ENCODE data around the gene U2SURP.
"Not testable (repeated sequence)": the region's sequence is repeated elsewhere in the genome, so short reads cannot be mapped to it uniquely, and the experiment has no call there.

Gene U2SURP

DNA sequence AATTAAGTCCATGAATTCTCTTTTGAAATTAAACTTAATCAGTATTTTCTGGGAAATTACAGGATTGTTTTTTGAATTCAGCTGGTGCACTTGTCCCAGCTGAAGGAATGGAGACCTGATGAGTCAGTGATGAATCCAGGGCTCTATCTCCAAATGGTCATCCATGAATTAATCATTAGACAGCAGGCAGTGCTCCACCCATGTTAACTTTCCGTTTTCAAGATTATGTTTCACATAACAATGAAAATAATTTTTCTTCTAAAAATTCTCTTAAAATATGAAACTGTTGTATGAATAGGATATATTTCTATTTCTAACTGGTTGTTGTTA lies 24.0 kb upstream of the U2SURP start:
- DNase-seq = no peak

DNA sequence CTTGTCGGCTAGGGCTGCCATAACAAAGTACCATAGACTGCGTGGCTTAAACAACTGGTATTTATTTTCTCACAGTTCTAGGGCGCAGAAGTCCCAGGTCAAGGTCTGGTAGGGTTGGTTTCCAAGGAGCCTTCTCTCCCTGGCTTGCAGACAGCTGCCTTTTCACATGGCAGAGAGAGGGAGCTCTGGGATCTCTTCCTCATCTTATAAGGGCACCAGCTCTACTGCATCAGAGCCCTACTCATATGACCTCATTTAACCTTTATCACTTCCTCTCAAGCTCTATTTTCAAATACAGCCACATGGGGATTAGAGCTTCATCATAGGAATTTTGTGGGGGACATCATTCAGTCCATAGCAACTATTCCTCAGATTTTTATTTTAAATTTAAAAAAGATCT lies 20.3 kb upstream of the U2SURP start:
- no peak for DNase-seq

DNA sequence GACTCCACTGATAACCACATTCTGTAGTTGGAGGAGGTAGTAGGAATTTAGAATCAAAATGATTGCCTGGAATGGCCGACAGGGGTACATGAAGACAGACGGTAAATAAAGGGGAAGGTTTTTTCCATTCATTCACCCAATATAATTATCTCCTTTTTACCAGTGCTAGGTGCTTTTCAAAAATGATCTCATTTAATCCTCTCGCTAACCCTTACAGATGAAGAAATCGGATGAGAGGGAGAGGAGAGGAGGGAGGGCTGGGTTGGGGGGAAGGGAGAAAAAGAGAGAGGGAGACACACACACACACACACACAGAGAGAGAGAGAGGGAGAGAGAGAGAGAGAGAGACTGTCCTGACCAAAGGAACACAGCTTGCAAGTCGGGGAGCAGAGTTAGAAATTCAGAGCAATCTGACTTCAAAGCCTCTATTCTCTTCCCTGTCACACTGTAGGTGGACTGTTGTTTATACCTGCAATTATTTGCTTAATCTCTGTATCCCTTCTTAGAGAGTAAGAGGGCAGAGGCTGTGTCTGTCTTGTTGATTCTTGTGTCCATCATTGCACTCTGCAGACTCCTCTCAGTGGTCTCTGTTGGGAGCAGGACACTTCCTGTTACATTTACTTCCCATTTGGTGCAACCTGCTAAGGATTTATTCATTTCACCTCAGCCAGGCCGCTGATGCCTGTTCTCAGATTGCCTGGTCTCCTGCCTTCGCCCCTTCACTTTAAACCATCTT lies 19.2 kb upstream of the U2SURP start:
- DNase-seq = peak; percentile 38

DNA sequence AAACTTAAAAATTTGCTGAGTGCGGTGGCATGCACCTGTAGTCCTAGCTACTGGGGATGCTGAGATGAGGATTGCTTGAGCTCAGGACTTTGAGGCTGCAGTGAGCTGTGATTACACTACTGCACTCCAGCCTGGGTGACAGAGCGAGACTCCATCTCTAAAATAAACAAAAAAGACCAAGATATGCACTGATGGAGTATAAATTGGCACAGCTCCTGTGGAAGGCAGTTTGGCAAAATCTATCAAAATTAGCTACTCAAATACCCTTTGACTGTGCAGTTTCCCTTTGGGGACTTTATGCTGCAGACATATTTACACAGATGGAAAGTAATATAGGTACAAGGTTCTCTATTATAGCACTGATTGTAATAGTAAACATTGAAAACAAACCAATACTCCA lies 18.1 kb upstream of the U2SURP start:
- no peak for DNase-seq

DNA sequence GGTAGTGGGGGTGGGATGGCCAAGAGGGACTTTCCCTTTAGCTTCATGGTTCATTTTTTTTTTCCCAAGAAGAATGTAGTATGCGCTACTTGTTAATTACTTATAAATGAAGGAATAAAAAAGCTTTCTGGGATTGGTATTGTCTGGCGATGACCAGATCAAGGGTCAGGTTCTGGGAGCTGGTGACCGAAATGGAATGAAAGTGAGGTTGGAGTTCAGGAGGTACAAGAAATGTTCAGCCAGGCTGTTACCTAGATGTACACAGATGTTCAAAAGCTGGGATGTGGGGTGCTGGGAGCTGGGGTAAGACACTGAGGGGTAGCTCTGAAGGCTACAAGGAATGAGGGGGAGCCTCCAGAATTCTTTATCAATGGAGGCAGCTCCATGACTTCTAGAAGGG lies 17.1 kb upstream of the U2SURP start:
- no peak for DNase-seq

DNA sequence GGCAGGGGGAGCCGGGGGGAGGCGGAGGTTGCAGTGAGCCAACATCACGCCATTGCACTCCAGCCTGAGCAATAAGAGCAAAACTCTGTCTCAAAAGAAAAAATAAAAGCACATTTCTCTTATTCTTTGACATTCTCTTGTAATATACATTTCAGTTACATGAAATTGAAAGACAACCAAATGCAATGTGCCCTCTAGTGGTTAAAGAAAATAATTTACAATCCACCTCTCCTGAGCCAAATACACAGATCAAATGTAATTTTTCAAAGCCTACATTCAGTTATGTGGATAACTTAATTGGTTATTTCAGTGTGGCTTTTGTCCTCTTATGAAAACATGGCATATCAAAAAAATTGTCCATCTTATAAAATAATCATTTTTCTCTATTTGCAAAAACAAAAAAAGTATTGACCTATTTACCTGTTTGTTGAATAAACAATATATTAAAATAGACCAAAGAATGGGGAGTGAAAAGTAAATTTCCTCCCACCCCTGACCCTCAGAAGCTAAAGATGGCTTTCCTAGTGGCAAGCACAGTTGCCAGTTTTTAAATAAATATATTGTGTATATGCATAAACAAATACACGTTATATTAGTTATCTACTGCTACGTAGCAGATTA lies 14.2 kb upstream of the U2SURP start:
- DNase-seq = peak; percentile 75

DNA sequence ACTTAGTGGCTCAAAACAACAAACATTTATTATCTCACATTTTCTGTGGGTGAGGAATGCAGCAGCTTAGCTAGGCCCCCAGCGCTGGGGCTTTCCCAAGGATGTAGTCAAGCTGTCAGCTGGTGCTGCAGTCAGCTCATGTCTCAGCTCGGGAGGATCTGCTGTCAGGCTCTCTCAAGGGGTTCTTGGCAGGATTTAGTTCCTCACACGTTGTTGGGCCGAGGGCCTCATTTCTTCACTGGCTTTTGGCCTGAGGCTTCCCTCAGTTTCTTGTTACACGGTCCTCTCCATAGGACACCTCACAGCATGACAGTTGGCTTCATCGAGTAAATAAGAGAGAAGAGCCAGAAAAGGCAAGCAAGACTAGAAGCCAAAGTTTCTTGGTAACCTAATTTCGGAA lies 13.7 kb upstream of the U2SURP start:
- no peak for DNase-seq

DNA sequence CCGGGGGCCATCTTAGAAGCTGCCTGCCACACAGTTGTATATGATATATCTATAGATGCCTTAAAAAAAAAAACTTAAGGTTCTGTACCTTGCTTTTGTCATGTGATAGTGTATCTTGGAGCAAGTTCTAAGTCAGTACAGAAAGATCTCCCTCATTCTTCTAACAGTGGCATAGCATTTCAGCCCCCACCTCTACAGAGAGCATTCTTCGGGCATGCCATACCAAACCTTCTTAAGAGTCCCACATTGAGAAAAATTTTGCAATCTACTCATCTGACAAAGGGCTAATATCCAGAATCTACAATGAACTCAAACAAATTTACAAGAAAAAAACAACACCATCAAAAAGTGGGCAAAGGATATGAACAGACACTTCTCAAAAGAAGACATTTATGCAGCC lies 13.1 kb upstream of the U2SURP start:
- not testable (repeated sequence) for DNase-seq

DNA sequence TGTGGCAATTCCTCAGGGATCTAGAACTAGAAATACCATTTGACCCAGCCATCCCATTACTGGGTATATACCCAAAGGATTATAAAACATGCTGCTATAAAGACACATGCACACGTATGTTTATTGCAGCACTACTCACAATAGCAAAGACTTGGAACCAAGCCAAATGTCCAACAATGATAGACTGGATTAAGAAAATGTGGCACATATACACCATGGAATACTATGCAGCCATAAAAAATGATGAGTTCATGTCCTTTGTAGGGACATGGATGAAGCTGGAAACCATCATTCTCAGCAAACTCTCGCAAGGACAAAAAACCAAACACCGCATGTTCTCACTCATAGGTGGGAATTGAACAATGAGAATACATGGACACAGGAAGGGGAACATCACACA lies 12.5 kb upstream of the U2SURP start:
- not testable (repeated sequence) for DNase-seq

DNA sequence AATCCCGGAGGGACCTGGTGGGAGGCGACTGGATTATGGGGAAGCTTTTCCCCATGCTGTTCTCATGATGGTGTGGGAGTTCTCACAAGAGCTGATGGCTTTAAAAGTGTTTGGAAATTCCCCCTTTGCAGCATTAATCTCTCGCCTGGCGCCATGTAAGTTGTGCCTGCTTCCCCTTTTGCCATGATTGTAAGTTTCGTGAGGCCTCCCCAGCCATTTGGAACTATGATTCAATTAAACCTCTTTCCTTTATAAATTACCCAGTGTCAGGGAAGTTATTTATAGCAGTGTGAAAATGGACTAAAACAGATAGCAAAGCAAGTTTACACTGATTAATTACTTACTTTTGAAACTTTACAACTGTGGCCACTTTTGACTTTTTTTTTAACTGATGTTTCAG lies 10.6 kb upstream of the U2SURP start:
- DNase-seq = no peak

DNA sequence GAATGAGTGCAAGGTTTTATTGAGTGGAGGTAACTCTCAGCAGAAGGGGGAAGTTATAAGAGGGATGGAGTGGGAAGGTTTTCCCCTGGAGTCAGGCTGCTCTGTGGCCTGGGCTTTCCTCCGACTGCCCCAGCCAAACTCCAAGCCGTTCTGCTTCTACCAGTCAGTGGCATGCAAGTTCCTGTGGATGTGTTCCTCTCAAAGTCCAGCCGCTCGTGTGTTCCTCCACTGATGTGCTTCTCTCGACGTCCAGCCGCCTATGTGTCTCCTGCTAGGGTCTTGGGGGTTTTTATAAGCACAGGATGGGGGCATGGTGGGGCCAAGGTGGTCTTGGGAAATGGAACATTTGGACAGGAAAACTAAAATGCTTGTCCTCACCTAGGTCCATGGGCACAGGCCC lies 9.0 kb upstream of the U2SURP start:
- no peak for DNase-seq

DNA sequence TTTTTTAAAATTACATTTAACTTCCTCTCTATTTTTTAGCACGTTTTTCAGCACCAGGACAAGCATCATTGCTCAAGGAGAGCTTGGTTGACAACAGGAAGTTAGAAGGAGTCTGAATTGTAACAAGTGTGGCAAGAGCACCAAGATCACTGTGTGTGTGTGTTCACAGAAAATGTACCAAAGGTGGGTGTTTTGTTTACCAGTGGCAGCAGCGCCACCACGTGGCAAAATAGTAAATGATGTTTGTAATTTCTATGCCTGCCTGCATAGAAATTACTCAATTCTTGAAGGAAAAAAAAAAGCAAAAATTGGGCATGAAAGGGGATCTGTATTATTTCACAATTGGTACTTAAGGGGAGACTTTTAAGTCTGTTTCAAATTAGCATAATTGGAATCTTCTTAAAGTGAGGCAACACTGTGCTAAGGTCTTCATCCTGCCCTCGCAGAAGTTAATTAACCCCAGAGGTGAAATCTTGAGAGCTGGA lies 7.4 kb upstream of the U2SURP start:
- peak; percentile 82 for DNase-seq

DNA sequence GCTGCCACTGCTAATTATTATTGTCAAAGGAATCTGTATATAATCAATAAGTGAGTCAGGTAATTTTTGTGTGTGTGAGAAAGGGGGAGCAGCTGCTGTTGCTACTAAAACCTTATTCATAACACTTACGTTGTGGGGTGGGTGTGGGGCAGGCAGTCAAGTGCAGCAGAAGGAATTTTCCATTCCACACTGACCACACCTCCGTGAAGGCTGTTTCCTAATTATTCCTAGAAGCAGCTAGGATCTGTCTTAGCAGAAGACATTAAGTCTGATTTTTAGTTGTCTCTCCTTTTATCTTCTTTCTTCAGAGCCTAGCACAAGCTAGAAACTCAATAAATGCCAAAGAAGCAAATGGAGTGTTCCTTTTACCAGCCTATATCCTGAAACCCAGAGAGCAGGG lies 4.0 kb upstream of the U2SURP start:
- DNase-seq = no peak

DNA sequence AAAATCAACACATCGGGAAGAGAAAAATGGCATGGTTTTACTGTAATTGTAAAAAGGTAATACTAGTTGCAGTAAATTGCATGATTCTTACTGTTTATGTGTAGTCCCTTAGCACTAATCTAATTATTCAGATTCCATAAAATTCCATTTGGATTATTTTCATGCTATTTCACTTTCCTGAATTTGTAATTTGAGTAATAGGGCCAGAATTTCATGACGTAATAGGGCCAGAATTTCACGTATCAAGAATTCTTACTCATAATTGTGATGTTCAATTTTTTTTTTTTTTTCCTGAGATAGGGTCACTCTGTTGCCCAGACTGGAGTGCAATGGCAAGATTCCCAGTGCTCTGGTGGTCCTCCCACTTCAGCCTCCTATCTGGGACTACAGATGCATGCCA lies 2.9 kb upstream of the U2SURP start:
- DNase-seq = no peak

DNA sequence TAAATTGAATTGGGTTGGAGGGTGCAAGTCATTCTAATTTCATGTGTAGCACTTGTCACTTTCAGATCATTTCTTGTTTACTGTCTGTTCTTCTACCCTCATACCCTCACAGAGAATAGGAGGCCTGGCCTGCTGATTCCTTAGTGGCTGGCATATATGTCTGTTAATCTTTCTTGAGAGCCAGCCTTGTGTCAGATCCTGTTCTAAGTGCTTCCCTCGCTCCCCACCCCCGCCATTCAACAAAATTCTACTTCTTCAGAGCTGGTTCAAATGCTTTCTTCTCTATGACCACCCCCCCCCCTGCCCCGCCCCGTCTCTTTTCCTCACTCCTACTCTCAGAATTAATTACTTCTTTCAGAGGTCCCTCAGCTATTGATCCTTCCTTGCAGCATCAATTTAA lies 1.5 kb upstream of the U2SURP start:
- DNase-seq = no peak

DNA sequence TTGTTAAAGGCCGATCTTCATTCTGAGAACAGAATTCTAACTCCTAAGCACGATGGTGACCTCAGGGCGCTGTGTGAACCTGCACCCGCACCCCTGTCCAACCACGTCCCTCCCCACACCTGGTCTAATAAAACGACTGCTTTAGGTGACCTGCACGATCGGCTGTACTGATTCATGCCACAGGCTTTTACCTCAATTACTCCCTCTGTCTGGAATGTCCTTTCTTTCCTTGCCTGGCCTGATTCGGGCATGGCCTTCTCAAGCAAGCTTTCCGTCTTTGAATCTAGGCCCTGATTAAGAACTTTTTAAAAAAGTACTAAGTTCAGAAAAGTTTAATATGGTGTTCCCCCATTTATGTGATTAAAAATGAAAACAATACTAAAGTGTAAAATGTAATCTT lies 842 bp upstream of the U2SURP start:
- no peak for DNase-seq

DNA sequence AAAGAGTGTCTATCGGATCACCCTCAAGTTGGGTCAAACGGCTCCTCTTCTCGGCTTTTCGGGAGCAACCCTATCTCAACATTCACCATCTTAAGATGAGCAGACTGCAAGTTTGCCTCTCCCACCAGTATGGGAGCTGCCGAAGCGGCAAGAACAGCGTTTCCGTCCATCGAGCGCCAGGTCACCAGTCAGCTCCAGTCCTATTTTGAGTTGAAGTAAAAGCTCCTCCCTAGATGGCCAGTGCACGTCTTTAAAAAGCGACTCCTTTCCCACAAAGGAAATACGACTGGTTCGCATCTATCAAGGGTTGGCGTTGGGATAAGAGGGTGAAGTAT lies 369 bp upstream of the U2SURP start:
- DNase-seq = no peak

DNA sequence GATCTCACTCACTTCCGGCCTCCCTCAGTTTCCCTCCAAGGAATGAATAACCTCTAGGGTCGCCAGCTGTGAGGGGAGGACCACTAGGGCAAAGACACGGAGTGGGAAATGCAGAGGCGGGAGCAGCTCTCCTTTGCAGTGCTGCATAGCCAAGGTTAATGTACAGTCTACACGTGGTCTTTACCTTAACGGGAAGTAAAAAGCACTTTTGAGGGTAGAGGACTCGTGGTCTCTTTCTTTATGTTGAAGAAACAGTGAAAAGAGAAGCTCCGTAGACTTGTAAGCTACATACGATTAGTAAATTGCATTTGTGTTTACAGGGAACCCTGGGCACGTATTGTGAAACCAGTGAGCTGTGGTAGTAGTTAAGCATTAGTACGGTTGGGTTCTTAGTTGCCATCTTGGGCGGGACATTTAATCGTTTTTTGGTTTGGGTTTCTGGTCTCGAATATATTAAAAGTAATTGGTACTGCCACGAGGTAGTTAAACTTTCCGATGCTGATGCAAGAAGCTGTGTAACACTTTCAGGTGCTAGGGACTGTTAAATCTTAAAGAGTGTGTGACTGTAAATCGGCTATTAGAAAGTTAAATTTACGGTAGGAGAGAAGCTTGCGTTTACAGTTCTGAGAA lies 828 bp downstream of the U2SURP start:
- DNase-seq = peak; percentile 53

DNA sequence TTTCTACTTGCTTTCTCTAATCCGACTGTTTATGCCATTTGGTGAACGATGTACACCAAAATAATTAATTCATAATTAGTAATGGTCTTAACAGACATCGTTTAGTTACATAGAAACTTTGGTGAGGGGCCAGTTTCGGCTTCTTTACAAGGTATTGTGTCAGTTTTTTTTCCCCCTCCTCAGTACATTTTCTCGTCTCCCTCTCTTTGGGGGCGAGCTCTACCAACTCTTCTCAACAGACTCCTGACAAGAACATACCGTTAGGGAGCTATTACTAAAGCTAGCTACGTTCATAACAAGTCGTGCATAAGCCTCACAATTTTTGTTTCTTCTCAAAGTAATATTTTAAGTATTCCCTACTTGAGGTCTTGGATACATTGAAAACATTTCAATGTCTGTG lies 1.4 kb downstream of the U2SURP start:
- DNase-seq = no peak

DNA sequence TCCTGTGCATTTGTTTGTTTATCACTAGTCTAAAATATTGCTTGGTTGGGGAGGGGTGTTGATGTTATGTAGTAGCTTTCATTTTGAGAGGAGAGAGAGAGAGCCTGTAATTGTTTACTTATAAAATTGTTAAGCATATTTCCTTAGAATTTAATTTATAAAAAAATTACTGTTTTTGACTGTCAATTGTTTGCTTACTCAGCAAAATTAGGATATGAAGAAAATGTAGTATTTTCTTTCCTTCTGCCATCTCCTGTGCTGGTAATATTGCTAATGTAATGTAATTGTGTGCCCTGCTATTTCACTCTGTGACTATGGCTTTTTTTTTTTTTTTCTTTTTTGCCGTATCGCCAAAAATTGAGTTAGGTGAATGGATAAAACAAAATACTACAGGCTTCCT lies 3.5 kb downstream of the U2SURP start:
- no peak for DNase-seq

DNA sequence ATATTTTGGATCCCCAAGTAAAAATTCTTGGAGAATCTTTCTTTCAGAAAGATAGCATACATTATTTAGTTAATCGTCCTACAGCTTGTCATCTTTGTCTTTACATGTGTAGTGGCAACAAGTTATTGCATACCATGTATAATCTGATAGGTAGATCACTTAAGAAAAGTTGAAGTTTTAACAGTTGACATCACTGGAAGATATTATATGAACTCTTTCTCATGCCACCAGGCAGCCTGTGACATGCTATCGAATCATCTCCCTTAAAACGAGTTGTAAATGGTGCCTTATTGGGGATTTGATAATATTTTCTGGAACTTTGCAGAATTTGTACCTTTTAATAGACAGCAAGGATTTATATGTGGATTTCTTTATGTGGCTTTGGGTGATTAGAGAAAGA lies 8.7 kb downstream of the U2SURP start:
- no peak for DNase-seq

DNA sequence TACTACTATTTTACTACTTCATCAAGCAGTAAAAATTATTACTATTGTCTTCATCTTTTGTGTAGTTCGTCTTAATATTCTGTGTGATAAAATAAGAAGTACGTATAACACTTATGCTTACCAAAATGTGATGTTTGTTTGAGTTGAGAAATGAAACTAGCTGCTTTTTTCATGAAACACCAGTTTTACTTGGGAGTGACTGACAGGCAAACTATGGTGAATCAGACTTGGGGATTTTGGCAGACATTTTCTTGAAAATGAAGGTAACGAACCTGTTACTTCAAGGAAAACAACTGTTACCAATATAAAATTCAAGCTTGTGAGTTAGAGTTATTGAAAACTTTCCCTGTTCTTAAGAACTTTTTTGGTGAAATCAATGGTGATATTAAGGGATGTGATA lies 10.3 kb downstream of the U2SURP start:
- no peak for DNase-seq

DNA sequence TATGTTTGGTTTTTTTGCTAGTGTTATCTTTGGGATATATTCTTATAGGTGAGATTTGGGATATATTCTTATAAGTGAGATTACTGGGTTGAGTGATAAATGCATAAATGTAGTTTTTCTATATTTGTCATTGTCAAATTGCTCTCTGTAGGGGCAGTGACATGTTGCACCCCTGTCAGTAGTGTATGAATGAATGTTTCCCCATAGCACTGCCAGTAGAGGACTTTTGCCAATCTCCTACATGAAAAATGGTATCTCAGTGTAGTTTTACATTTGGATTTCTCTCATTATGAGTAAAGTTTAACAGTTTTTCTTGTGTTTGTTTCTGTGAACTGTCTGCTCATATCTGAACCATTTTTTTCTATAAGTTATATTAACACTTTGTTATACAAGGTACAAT lies 13.6 kb downstream of the U2SURP start:
- no peak for DNase-seq

DNA sequence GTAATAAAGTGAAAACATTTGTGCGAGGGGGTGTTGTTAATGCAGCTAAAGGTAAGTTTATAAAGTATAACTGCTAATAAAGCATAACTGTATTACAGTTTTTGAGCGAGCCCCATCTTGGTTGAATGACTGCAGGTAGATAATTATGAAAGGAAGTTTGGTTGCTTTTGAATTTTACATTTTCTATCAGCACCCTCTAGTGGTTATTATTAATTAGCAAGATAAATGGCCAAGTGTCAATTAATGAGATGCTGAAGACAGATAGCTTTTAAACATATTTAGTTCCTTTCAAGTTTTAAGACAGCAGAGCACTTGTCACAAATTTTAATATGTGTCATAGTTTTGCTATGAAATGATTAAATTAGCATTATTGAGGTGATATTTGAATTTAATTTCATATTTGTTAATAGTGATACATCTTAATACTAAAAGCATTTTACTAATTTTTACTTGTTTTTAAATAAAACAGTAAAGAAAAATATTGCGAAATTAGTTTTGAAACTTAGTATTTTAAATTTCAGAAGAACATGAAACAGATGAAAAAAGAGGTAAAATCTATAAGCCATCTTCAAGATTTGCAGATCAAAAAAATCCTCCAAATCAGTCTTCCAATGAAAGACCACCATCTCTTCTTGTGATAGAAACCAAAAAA lies 15.1 kb downstream of the U2SURP start:
- DNase-seq = peak; percentile 24
